Gastroesophageal sphincter (tissue), 4 donors: ENCODE measurements around the gene MARCHF4. TPM values are rescaled to one million over a fixed set of nuclear protein-coding genes. Genes with fewer than 3 reads are reported as not detected.

Experiments used
- ATAC-seq: fragments of 150-250 bp; one replicate; pipeline ENCODE4 v1.9.1; 2016; ENCODE audit warnings: mild to moderate bottlenecking, moderate library complexity
- H3K27ac ChIP-seq, 4 donors: fragments of 200-600 bp; sonication (generic) in 3 of 4; 1 replicate in 3 of 4; 2 replicates in 1 of 4; pipeline ENCODE4 v1.5.1; 2016 to 2019
- H3K27me3 ChIP-seq: fragments of 200-600 bp; sonication (generic); one replicate; pipeline ENCODE4 v1.5.1; 2019
- H3K36me3 ChIP-seq, 2 donors: fragments of 200-600 bp; sonication (generic); one replicate each; pipeline ENCODE4 v1.5.1; 2019; ENCODE audit warnings: control low read depth in 1 of 2
- H3K4me1 ChIP-seq, 3 donors: fragments of 200-600 bp; sonication (generic); 1 replicate in 2 of 3; 2 replicates in 1 of 3; pipeline ENCODE4 v1.5.1; 2016 to 2019; ENCODE audit warnings: control low read depth in 2 of 3
- H3K4me3 ChIP-seq, 2 donors: fragments of 200-600 bp; sonication (generic); one replicate each; pipeline ENCODE4 v1.5.1; 2019; ENCODE audit warnings: mild to moderate bottlenecking in 1 of 2, moderate library complexity in 1 of 2
- H3K9me3 ChIP-seq, 3 donors: fragments of 200-600 bp; sonication (generic); one replicate each; pipeline ENCODE4 v1.5.1; 2017 to 2019; ENCODE audit warnings: control low read depth in 2 of 3
- CTCF ChIP-seq, 4 experiments: fragments of 200-600 bp in 2 of 4; fragments of 450-650 bp in 2 of 4; sonication (generic) in 1 of 4; IDR thresholded peaks; one replicate each; pipeline ENCODE4 v1.5.1; 2017 to 2019; ENCODE audit warnings: antibody characterized with exemption in 4 of 4, mild to moderate bottlenecking in 2 of 4, moderate library complexity in 2 of 4
- EP300 ChIP-seq: sonication (generic); formaldehyde crosslinking; IDR thresholded peaks from one replicate; pipeline ENCODE4 v1.6.1; 2017; ENCODE audit warnings: antibody characterized with exemption, mild to moderate bottlenecking
- POLR2A ChIP-seq, 2 donors: fragments of 450-650 bp; IDR thresholded peaks; one replicate each; pipeline ENCODE4 v1.6.1; 2017; ENCODE audit warnings: antibody characterized with exemption in 2 of 2, mild to moderate bottlenecking in 2 of 2, moderate library complexity in 1 of 2
- POLR2AphosphoS5 ChIP-seq: sonication (generic); formaldehyde crosslinking; IDR thresholded peaks from one replicate; pipeline ENCODE4 v1.6.1; 2017; ENCODE audit warnings: antibody characterized with exemption
- WGBS, 2 donors: methylation state at CpG; one replicate each; pipeline ENCODE4 v1.1.5; 2018; ENCODE audit warnings: low coverage in 1 of 2; 5-methylcytosine and 5-hydroxymethylcytosine counted together
- total RNA-seq, 4 donors: library from RNA; depleted of rRNA; stranded (reverse); fragments of >200 nt; gene quantifications; one replicate each; pipeline ENCODE4 v1.1.0, GENCODE V29; 2016

The MARCHF4 gene
- total RNA-seq, 4 donors from 2014 or later = not detected

GRCh38 chr2:216402751-216403150 lies 30.5 kb upstream of the MARCHF4 start:
- 60 to 68% methylated on average over 2 to 6 of the region's 6 CpGs for WGBS, 2 donors
- ATAC-seq = no peak
- Histone ChIP-seq H3K36me3 (no peaks in the 10 kb centered on the region), H3K4me1 (no peaks in the 10 kb centered on the region), H3K9me3 (peaks cover 0 to 5% (median 0%) of the 10 kb centered on the region in 3 donors), H3K27ac (no peak overlapping the region), H3K4me3 (no peak overlapping the region), H3K27me3 (peaks cover 14% of the 10 kb centered on the region)
- TF ChIP-seq EP300 (no peak), POLR2AphosphoS5 (no peak)

- H3K27ac ChIP-seq = no peak overlapping the region
- no peaks in the 10 kb centered on the region for H3K4me1 ChIP-seq
- WGBS, 2 donors = 33 to 67% methylated on average over 1 of the region's 1 CpG
- no peaks in the 10 kb centered on the region for H3K27me3 ChIP-seq
- H3K36me3 ChIP-seq = no peaks in the 10 kb centered on the region
- no peak for TF ChIP-seq EP300
- TF ChIP-seq CTCF (IDR thresholded peaks at IDR 0.05) = no peak
- no peak for TF ChIP-seq POLR2AphosphoS5
- TF ChIP-seq POLR2A (IDR thresholded peaks at IDR 0.05) = no peak
- H3K4me3 ChIP-seq = no peak overlapping the region
- peaks cover 0 to 5% (median 0%) of the 10 kb centered on the region in 3 donors for H3K9me3 ChIP-seq
- ATAC-seq = no peak
Observed at GRCh38 chr2:216399621-216400020, 27.3 kb upstream of the MARCHF4 start.

GRCh38 chr2:216394881-216395280 lies 22.6 kb upstream of the MARCHF4 start:
- H3K27ac ChIP-seq = no peak overlapping the region
- no peak for ATAC-seq
- H3K4me3 ChIP-seq = no peak overlapping the region
- no peaks in the 10 kb centered on the region for H3K9me3 ChIP-seq
- no peaks in the 10 kb centered on the region for H3K27me3 ChIP-seq
- TF ChIP-seq CTCF (IDR thresholded peaks at IDR 0.05) (no peak), POLR2AphosphoS5 (no peak), EP300 (no peak), POLR2A (IDR thresholded peaks at IDR 0.05) (no peak)
- WGBS, 2 donors = 73% methylated on average over 2 of the region's 6 CpGs; no CpG with 5 or more reads in 1 of the 2 donors
- no peaks in the 10 kb centered on the region for H3K36me3 ChIP-seq
- H3K4me1 ChIP-seq = no peaks in the 10 kb centered on the region

- 56 to 58% methylated on average over 9 to 12 of the region's 12 CpGs for WGBS, 2 donors
- no peaks in the 10 kb centered on the region for H3K4me1 ChIP-seq
- ATAC-seq = no peak
- no peaks in the 10 kb centered on the region for H3K36me3 ChIP-seq
- H3K27me3 ChIP-seq = no peaks in the 10 kb centered on the region
- no peaks in the 10 kb centered on the region for H3K9me3 ChIP-seq
- H3K27ac ChIP-seq = no peak overlapping the region
- TF ChIP-seq POLR2AphosphoS5 (no peak), POLR2A (IDR thresholded peaks at IDR 0.05) (no peak), CTCF (IDR thresholded peaks at IDR 0.05) (no peak), EP300 (no peak)
- no peak overlapping the region for H3K4me3 ChIP-seq
Observed at GRCh38 chr2:216392945-216393840, 20.9 kb upstream of the MARCHF4 start.

- Histone ChIP-seq H3K4me3 (no peak overlapping the region), H3K9me3 (no peaks in the 10 kb centered on the region), H3K36me3 (no peaks in the 10 kb centered on the region), H3K27me3 (no peaks in the 10 kb centered on the region), H3K4me1 (no peaks in the 10 kb centered on the region), H3K27ac (no peak overlapping the region)
- TF ChIP-seq CTCF (IDR thresholded peaks at IDR 0.05) = no peak
- TF ChIP-seq POLR2AphosphoS5 = no peak
- TF ChIP-seq POLR2A (IDR thresholded peaks at IDR 0.05) = no peak
- TF ChIP-seq EP300 = no peak
- no peak for ATAC-seq
- 64 to 89% methylated on average over 2 to 3 of the region's 6 CpGs for WGBS, 2 donors
Observed at GRCh38 chr2:216392018-216392562, 19.8 kb upstream of the MARCHF4 start.
